GM20431 (cell line): ENCODE data around the gene AP1AR.

Experiments used
- in situ Hi-C: fragments of 300-500 bp; cut with MseI, MboI; formaldehyde crosslinking; loops from one replicate; pipeline ENCODE4 v1.15.0; 2020; ENCODE audit warnings: low sequenced_read_pairs; ENCODE audit not compliant: unreplicated experiment

The AP1AR gene

GRCh38 chr4:112219826-112220366 lies 11.7 kb upstream of the AP1AR start:
- in situ Hi-C loops: no loop called here

DNA sequence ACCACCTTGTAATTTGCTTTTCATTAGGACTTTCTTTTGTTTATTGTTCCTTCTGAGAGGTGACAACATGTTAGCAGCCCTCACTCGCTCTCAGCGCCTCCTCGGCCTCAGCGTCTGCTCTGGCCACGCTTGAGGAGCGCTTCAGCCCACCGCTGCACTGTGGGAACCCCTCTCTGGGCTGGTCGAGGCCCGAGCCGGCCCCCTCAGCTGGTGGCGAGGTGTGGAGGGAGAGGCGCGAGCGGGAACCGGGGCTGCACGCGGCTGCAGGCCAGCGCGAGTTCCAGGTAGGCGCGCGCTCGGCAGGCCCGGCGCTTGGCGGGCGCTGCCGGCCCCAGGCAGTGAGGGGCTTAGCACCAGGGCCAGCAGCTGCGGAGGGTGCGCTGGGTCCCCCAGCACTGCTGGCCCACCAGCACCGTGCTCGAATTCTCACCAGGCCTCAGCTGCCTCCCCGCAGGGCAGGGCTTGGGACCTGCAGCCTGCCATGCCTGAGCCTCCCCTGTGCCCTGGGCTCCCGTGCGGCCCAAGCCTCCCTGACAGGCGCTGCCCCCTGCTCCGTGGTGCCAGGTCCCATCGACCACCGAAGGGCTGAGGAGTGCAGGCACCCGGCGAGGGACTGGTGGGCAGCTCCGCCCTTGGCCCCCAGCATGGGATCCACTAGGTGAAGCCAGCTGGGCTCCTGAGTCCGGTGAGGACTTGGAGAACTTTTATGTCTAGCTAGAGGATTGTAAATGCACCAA lies 9.2 kb upstream of the AP1AR start:
- in situ Hi-C loops: no loop called here

- in situ Hi-C loops: no loop called here
Measured at GRCh38 chr4:112225157-112225556, 6.4 kb upstream of the AP1AR start.

DNA sequence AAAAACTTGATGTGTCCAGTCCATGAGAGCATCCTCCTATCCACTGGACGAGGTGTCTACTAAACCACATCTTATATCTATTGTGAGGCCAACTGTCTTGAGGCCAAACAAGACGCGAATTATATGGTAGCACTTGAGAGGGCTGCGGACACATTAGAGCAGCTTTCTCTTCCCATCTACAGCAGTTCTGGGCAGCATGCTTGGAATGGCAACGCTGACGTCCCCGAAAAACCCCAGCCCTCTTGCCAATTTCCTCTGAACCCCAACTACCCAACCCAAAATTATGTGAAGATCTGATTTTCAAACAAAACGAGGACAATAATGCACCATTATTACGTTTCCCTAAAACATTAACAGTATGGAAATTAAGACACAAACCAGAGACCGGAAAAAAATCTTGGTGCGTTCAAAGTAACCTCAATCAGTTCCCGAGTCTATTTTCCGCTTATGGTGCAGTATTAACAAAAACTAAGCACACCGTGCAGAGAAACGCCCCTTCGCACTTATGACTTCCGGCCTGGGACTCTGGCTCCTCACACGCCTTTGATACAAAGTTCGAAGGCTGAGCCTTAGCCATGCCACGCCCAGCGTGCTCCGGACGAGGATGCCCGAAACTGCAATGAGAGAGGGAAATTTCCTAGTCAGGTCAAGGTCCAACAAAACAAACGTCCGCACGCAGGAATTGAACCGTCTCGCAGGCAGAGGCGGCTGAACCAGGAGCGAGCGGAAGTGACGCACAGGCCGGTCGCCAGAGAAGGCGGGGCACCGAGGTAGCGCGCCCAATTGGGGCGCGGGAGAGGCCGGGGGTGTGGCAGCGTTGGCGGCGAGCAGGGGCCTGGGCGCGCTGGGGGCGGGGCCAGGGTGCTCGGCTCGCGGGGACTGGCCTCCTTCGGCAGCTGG lies 458 bp upstream of the AP1AR start:
- in situ Hi-C loops: loop anchor here (10.0 kb wide), 1 partner anchor 126 kb away; no protein-coding TSS in a partner anchor

GRCh38 chr4:112234952-112235609 lies 3.5 kb downstream of the AP1AR start:
- in situ Hi-C loops: loop anchor here (10.0 kb wide), 1 partner anchor 130 kb away; no protein-coding TSS in a partner anchor

DNA sequence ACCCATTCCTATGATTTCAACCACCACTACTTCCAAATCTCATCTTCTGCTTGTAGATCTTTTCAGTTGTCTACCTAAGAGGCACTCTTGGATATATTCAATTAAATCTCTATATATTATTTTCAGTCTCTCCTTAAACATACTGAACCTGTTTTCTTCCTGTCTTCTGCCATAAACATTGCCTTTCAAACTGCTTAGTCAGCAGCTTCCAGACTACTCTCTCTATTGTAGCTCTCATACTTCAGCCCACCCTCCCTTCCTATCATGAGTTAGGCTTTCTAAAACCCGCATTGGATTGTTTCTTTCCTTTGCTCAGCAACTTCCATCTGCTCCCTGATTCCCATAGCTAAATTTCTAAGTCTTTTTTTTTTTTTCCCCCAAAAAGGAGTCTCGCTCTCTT lies 4.5 kb downstream of the AP1AR start:
- in situ Hi-C loops: loop anchor here (10.0 kb wide), 1 partner anchor 131 kb away; no protein-coding TSS in a partner anchor

GRCh38 chr4:112238833-112239232 lies 7.2 kb downstream of the AP1AR start:
- in situ Hi-C loops: loop anchor here (10.0 kb wide), 1 partner anchor 134 kb away; no protein-coding TSS in a partner anchor

DNA sequence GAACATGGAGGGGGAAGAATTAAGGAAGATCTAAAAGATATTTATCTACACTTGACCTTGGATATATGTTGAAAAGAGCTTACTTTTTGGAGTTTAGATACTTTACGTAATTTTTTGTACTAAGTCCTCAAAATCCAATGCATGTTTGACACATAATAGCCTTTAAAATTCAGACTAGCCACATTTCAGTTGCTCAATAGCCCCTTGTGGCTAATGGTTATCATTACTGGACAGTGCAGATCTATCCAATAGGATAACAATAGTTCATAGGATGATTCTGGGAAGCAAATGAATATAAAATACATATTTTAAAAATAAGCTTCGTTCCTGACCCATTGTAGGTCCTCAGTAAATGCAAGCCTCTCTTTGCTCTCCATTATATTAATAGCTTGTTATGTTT lies 13.8 kb downstream of the AP1AR start:
- in situ Hi-C loops: no loop called here

- in situ Hi-C loops: no loop called here
Measured at GRCh38 chr4:112247021-112247420, 15.4 kb downstream of the AP1AR start.

GRCh38 chr4:112251019-112251643 lies 19.5 kb downstream of the AP1AR start:
- in situ Hi-C loops: no loop called here

DNA sequence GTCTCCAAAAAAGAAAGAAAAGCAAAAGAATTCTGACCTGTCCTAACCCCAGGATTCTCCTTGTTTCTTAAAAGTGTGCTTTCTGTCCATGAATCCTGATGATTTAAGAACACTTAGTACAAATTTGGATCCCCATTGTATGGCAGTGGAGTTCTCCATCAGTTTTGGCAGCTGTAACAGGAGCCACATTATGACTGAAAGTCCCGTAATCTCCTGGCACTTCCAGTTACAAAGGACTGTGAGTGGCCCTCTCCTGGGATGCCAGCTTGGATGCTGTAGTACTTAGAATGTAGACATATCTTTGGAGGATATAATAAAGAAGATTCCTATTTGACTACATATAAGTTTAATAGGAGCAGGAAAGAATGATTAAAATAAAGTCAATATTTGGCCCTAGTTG lies 20.6 kb downstream of the AP1AR start:
- in situ Hi-C loops: no loop called here

- in situ Hi-C loops: no loop called here
Measured at GRCh38 chr4:112253382-112254000, 21.9 kb downstream of the AP1AR start.

- in situ Hi-C loops: no loop called here
Measured at GRCh38 chr4:112257098-112257497, 25.5 kb downstream of the AP1AR start.

- in situ Hi-C loops: no loop called here
Measured at GRCh38 chr4:112266823-112267222, 35.2 kb downstream of the AP1AR start.

DNA sequence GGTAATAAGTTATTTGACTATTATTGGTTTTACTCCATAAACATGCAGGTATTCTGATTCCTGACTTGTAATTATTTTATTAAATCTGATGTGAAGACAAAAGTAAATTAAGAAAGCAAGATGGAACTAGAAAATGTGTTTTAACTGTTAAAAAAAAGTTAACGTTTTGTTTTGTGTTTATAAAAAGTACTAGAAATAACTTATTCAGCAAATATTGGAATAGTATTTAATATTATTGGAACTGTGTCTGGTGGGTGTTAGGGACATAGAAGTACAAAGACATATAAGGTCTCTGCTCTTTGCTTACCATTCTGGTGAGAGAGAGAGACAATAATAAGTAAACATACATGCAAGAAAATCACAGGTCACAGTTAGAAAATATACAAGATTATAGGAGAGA lies 38.5 kb downstream of the AP1AR start:
- in situ Hi-C loops: no loop called here

DNA sequence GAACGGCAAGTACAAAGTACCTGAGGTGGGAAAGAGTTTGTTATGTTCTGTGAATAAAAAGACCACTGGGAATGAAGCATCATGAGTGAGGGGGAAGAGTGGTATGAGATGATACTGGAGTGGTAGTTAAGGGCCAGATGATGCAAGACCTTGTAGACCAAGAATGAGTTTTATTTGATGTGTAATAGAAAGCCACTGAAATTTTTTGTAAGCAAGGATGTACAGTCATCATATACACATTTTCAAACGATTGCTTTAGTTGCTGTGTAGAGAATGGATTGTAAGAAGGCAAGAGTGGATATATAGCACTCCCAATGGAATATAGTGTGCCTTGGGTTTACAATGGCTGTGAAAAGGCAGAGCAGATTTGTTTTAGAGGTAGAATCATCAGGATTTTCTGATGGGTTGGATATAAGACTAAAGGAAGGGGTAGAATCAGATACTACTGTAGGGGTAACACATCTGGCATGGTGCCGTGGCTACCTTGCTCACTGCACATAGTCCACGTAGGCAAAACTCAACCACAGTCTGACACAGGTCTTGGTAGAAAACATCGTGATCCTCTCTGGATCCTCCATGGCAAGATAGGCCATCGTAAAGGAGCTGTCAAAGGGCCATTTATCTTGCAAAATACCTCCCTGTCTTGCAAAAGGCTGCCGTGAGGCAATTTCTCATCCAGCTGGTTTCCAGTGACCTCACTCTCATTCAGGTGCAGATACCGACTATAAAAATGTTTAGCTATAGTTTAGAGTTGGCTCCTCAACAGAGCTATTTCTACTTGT lies 39.2 kb downstream of the AP1AR start:
- in situ Hi-C loops: no loop called here

DNA sequence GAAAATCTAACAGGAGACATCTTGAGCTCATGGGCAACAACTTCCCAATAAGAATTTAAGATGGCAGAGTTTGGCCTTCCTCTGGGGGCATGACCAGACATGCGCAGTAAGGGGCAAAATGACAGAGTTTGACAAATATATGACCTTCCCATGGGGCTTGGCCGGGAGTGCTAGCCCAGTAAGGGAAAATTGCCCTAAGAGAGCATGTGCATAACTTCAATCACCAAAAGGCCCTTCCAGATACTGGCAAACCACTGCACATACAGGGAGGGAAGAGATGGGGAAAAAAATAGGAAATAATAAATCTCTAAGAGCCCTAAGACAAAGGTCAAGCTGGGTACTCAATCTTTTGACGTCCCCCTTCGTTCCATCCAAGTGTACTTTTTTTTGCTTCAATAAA lies 40.7 kb downstream of the AP1AR start:
- in situ Hi-C loops: no loop called here

GRCh38 chr4:112274959-112275358 lies 43.4 kb downstream of the AP1AR start:
- in situ Hi-C loops: no loop called here

DNA sequence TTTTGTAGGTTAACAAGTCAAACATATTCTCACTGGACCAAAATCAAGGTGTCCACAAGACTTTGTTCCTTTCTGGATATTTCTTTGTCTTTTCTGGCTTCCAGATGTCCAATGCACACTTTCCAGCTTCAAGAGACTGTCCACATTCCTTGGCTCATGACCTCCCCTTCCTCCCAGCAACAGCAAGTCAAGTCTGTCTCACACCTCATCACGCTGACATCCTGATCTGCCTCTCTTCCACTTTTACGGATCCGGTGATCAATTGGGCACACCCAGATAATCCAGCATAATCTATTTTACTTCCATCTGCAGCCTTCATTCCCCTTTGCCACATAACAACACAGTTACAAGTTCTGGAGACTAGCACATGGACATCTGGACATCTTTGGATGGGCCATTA lies 44.5 kb downstream of the AP1AR start:
- in situ Hi-C loops: no loop called here
